HuH-7 (cell line): ENCODE results near the gene BRPF1.

Experiments used
- DNase-seq: peaks from one replicate; pipeline ENCODE4 v3.0.0; 2011; ENCODE audit warnings: low spot score

BRPF1 gene, protein sequence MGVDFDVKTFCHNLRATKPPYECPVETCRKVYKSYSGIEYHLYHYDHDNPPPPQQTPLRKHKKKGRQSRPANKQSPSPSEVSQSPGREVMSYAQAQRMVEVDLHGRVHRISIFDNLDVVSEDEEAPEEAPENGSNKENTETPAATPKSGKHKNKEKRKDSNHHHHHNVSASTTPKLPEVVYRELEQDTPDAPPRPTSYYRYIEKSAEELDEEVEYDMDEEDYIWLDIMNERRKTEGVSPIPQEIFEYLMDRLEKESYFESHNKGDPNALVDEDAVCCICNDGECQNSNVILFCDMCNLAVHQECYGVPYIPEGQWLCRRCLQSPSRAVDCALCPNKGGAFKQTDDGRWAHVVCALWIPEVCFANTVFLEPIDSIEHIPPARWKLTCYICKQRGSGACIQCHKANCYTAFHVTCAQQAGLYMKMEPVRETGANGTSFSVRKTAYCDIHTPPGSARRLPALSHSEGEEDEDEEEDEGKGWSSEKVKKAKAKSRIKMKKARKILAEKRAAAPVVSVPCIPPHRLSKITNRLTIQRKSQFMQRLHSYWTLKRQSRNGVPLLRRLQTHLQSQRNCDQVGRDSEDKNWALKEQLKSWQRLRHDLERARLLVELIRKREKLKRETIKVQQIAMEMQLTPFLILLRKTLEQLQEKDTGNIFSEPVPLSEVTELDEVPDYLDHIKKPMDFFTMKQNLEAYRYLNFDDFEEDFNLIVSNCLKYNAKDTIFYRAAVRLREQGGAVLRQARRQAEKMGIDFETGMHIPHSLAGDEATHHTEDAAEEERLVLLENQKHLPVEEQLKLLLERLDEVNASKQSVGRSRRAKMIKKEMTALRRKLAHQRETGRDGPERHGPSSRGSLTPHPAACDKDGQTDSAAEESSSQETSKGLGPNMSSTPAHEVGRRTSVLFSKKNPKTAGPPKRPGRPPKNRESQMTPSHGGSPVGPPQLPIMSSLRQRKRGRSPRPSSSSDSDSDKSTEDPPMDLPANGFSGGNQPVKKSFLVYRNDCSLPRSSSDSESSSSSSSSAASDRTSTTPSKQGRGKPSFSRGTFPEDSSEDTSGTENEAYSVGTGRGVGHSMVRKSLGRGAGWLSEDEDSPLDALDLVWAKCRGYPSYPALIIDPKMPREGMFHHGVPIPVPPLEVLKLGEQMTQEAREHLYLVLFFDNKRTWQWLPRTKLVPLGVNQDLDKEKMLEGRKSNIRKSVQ (N-terminal part only)

DNA sequence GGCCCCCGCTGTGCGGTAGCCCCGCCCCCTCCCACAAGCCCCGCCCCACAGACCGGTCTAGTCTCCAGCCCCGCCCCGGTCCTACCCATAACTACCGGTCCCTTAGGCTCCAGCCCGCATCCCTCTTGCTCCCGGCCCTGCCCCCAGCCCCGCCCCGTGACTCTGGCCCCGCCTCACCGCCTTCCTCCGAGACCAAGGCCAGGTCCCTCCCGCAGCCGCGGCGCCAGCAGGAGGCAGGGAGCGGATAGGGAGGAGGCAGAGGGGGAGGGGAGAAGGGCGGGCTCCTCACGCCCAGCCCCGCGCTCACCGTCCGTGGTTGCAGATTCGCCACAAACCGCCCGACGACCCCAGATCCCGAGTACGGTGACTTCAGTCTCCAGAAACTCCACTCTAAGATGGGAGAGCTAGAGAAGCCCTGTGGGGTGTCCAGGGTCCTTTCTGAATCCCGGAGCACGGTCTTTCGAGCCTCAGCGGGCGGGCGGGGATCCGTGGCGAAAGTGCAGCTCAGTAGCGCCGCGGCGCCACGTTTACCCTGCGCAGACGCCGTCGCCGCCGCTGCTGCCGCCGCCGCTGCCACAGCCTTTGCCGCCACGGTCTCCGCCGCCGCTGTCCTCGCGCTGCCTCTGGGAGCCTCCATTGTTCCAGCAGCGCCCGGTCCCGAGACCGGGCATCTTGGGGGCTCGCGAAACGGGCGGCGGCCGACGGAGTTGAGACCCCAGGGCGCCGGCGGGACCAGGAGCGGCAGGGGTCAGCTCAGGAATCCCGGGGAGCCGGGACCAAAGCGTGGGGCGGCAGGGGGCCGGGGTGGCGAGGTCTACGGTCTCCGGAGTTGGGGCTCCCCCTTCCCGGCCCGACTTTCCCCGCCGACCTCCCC lies at the start of gene BRPF1:
Gene BRPF1, plus strand, starts transcription at position 530 of the 874 bp plus-strand sequence. CDS start 2,406 bp downstream, outside the sequence.
- DNase-seq = peak; percentile 100

DNA sequence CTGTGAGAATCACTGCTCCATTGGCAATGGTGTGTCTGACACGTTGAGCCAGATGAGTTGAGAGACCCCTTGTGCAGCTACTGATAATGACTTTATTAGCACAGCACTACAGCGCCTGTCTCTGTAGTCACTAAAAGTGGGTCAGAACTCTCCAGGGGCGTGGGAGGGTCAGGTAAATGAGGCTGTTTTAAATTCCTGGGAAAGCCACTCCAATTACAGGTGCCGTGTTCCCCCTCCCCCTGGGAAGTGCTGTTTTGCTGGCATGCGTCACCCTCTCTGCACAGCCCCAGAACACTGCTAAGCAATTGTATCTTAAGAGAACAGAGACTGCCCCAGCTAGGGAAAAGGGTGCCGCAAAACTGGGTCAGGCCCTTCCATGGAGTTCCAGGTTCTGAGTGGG lies 49.4 kb upstream of the BRPF1 start:
- no peak for DNase-seq

DNA sequence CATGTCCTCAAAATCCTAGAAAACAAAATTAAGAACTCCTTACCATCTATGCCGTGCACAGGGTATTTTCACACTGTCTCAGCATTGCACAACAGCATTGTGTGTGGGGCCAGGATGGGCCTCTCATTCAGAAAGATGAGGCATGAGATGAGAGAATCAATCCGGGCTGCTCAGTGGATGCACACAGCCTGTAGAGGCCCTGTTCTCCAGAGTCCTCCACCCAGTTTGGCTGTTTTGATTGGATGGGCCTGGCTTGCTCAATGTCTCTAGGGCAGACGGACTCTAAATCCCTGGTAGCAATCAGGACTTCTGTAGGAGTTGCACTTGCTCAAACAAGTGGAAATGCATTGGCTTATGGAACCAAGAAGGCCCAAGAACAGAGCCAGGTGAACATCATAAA lies 48.1 kb upstream of the BRPF1 start:
- no peak for DNase-seq

DNA sequence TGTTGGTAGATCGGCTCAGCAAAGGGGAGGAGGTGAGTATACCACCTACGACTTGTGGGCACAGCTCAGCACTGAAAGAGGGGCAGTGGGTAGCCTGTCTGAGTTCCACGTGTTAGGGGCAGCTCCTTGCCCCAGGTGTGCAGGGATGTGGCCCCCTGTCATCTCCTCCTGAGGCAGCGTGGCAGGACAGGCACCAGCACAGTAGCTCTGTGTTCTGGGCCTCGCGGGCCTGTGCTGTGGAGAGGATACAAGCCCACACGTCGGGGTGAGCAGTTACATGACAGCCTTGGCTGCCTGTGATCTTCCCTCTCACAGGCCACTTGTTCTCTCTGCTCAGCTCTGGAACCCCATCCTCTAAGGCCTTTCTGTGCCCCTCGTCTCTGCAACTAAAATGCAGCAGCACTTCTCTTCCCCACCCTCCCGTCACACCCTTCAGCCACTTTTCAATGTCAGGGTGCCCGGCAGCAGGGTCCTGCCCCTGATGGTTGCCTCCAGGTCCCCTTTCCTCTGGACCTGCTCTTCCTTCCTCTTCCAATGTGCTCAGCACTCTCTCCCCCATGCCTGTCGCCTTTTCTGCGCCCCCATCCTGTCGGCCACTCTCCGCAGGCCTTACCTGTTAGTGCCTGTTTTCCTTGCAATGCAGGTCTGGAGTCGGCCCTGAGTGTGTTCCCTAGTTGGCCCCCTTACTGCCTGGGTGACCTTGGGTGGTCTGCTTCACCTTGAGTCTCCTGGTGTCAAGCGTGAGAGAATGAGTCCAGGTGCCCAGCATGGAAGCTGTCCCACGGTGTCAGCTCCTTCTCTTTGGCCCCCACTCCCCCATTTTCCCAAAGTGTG lies 46.1 kb upstream of the BRPF1 start:
- no peak for DNase-seq

DNA sequence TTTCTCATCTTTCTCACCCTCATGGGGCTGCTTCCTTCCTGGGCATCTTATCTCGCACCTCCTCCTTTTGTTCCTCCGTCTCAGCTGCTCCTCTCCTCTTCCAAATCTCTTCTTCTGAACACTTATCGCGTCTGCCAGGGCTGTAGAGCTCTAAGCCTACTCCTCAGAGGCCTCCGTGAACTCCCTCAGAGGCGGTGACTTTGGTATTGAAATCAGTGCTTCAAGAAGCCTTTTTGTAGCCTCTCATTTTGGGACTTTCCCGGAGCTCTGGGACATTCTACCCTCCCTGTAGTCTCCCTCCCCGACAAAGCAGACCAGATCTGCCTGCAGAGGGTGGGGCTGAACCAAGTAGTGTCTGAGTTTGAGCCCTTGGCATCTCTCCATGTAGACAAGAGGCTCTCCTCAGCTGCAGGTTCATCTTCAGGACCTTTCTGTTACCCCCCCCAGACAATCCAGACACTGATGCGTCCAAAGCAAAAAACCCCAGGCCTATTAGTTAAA lies 45.4 kb upstream of the BRPF1 start:
- DNase-seq = no peak

DNA sequence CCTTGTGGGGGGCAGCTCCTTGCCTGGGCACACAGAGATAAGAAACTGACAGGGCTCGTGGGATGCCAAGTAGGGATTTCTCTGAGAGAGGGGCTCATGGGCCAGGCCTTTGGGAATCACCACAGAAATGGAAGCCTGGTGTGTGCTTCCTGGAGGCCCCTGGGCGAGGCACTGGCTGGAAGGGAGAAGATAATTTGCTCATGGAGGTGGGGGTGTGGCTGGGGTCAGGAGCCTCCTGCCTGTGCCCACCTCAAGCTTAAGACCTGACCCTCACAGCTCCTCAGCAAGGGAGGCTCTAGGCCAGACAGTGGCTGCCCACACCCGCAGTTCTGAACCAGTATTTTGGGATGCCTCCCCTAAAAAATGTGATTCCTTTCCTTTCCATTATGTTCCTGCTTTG lies 44.8 kb upstream of the BRPF1 start:
- DNase-seq = no peak

DNA sequence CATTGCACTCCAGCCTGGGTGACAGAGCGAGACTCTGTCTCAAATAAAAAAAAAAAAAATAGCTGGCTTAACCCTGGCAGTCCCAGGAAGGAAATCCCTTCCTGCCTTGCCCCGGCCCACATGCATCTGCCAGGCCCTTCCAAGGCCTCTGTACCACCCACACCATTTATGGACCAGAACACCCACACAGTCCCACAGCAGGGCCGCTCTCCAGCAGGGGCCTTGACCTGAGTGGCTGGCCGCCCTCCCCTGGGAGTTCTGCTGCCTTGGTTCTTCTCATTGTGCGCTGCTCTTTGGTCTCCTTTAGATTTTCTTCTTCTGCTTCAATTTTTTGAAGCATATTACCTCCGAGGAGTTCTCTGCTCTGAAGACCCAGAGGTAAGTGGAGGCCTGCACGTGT lies 44.0 kb upstream of the BRPF1 start:
- DNase-seq = no peak

DNA sequence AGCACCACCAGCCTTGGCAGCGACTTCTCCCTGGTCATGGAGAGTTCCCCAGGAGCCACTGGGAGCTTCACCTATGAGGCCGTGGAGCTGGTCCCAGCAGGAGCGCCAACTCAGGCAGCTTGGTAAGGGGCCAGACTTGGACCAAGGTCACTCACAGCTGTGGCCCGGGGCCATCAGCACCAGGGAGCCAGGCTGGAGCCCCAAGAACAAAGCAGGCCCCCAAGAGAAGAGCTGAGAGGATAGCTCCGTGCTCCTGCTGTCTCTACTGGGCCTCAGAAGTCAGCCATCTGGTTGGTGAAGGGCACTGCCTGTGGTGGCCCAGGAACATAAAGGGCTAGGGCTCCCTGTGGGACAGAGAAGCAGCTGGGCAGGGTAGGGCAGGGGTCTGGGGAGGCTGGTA lies 42.6 kb upstream of the BRPF1 start:
- no peak for DNase-seq

DNA sequence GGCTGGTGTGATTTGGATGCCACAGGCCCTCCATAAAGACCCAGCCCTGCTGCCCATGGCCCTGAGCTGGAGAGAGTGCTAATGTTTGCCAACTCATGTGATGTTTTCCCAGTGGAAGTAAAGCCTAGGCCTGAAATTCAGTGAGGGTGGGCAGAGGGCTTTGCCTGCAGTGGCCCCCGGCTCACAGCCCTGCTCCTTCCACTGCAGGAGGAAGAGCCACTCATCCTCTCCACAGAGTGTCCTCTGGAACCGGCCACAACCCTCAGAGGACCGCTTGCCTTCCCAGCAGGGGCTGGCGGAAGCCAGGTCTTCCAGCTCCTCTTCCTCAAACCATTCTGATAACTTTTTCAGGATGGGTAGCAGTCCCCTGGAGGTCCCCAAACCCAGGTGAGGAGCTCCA lies 41.8 kb upstream of the BRPF1 start:
- DNase-seq = no peak

DNA sequence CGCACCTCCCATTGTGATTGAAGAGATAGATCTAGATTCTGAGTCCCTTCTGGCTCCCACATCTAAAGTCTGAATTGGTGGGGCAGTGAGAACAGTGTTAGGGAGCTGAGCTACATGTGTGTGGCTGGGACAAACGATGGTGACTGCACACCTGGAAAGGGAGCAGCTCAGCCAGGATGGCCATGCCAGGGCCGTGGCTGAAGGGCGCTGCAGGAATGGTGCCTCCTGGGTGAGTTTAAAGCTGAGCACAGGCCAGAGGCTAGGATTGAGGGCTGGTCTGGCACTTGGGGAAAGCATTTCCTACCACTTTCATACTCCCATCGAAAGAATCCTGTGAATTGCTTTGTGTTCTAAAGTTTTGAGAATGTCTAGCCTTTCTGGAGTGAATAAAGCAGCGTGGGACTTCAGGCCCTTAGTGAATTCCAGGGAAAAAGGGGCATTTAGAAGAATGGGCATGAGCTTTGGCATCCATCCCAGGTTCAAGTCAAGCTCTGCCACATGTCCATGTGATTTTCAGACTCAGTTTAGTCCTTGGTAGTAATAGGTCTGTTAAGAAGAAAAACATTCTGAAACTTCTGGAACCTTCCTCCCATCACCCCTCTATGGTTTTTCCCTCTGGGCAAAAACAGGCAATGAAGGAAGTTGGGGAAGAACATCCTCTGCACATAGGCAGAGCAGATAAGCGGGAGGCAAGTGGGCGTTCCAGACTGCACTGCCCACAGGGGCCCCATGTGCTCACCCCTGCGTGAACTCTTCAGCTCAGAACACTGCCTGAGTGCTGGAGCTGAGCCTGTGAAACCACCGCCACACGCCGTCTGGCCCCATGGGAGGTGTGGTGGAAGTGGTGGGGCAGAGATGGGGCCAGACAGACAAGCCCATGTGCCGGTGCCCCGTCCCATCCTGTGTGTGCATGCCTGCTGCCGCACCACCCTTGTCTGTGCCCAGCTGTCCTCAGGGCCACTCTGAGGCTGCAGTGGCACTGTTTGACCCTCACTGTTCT lies 40.8 kb upstream of the BRPF1 start:
- no peak for DNase-seq

DNA sequence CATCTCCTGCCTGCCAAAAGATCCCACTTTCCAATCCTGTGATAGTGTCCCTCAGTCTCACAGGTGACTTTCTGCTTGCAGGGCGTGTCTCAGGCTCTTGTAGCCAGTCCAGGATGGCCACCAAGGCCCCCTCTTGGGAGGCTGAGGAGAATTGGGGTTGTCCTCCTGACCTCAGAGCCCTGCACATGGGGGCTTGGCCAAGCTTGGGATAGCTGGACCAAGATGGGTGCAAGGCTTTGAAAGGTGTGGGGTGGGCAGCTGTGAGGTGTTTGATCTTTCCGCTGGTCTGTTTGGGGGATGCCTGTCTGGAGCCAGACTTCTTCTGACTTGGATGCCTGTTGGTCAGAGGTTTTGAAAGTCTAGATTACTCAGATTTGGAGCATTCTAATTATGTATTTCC lies 39.9 kb upstream of the BRPF1 start:
- no peak for DNase-seq

DNA sequence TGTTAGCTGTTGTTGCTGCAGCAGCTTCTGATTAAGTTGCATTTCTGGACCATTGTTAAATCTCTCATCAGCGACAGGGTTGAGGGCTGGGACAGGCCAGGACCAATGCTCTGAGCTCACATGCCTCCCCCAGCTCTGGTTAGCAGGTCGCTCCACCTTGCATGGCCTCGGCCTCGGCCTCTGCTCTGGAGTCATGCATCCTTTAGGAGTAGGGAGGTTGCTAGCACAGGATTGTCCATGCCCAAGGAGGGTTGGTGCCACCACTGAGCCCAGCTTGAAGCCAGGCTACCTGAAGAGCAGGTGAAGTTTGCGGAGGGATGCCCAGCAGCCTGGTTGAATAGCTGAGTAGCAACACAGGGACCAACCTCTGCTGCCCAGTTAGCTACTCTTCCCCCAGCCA lies 39.1 kb upstream of the BRPF1 start:
- DNase-seq = no peak

DNA sequence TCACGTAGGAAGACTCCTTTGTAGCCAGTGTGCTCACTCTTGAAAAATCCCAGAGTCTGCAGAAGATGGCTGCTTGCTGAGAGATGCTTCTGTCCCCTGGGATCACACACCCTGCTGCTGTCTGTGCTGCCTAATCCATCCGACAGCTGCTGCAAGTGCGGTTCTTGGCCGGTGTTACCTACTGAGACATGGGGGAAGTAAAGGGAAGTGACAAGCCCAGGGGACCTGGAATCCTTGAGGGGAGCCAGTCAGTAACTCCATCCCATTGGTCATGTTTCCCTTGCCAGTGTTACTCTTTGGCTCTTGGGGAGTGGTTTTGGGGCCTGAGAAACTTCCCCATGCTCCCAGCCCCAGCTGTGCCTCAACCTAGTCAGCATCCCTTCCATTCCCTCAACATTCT lies 36.2 kb upstream of the BRPF1 start:
- no peak for DNase-seq

DNA sequence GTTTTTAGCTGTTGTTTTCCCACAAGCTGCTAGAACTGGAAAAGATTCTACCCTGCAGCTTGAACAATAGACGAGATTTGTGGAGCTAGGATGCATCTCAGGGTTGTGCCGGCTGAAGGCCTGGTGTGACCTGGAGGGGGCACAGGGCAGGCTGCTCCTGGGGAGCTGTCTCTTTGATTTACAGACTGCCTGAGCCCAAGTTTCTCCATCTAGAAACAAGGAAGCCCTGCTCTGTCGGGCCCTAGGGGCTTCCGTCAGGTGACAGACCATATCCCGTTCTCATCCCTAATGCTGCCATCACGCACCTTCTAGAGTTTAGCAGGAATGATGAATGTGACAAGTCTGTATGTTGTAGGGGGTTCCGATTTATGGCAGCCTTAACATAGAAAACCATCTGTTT lies 35.8 kb upstream of the BRPF1 start:
- no peak for DNase-seq

DNA sequence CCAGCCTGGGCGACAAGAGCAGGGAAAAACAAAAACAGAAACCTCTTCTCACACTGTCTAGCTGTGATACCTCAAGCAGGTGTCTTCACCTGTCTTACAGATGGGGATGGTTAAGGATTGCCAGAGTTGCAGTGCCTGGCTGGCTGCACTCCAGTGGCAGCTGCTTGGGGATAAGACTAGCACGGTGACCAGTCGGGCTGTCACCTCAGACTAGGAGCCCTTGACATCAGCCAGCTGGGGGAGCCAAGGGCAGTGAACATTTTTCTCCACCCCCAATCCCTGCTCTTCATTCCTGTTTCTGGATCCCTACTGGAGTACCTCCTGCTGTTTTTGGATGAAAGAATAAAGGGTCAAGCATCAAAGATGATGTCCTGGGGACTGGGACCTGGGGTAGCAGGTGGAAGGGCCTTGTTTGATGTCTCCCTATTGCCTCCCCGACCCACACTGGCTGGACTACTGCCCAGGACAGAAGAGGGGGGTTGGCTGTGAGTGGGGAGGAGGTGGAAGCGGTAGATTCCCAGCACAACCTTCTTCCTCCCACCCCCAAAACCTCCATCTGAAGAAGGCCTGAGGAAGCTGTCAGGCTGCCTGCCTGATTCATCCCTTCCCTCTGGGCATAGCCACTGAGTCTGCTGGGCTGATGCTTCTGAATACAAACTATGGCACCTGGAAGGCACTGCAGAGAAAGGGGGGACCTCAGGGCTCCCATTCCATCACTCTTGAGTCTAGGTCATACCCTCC lies 34.9 kb upstream of the BRPF1 start:
- no peak for DNase-seq

DNA sequence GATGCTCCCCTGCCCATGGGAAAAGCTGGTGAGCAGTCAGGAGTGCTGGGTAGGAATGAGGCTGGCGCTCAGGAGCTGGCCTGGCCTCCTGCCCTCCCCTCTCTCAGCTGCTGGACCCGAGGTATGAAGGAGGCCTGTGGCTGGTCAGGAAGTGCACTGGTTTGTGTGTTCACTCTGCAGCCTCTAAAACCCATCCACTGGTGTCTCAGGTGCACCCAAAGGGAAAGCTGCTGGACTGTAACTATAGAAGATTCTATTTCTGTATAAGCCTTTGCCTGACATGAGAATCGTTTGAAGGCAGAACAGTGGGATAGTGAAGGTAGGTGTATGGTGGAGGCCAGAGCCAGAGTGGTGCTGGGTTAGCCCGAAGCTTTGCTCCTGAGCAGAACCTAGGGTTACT lies 33.6 kb upstream of the BRPF1 start:
- no peak for DNase-seq

DNA sequence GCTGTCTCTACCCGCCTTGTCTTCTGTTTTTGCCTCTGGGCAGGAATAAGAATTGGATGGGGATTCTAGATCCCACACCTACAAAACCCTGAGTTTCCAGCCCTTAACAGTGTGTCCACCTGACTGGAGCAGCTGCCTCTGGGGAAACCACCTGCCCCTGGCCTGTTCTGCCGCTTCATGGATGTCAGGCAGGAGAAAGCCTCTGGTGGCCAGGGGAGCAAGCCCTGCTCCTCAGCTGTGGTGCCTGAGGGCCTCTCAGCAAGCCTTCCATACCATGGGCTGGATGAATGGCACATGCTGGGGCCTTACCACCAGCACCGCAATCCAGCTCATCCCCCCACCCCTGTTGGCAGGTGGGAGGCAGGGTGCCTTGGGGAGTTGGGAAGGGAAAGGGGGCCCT lies 33.2 kb upstream of the BRPF1 start:
- no peak for DNase-seq

DNA sequence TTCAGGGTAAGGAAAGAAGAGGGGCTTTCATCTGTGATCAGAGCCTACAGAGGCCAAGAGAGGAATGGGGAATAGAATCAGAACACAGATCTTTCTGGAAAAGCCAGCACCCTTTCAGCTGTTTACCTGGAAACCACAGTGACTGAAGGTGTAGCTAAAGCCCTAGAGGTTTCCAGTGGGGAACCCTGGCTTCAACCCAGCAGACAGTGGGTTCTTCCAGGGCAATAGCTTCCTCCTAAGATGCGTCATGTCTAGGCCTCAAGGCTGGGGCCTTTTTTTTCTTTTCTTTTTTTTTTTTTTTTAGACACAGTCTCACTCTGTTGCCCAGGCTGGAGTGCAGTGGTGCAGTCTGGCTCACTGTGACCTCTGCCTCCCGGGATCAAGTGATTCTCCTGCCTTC lies 31.0 kb upstream of the BRPF1 start:
- DNase-seq = no peak

DNA sequence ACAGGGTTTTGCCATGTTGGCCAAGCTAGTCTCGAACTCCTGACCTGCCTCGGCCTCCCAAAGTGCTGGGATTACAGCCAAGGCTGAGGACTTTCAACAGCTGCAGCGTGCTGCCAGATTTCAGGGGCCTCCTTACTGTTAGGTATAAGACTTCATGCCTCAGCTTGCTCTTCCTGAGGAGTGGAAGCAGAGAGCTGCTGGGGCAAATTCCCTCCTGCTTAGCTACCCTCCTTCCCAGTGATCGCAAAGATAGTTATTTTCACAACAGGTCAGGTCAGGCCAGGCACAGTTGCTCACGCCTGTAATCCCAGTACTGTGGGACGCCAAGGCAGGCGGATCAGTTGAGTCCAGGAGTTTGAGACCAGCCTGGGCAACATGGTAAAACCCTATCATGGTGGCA lies 30.5 kb upstream of the BRPF1 start:
- DNase-seq = no peak
